Naive thymus-derived CD8-positive, alpha-beta T cell (primary cell): Measurements from ENCODE around the gene TOMM6. TPM values are rescaled to one million over a fixed set of nuclear protein-coding genes. Genes with fewer than 3 reads are reported as not detected.
A peak's percentile ranks its signal among the peaks of the same experiment; 100 is the strongest.

Experiments
- ATAC-seq, 2 donors: fragments of 150-1000 bp; cut with Tn5 transposase in 1 of 2; sonication (Bioruptor Pico), chemical (Tn5 transposase) in 1 of 2; 1 replicate in 1 of 2; 2 replicates in 1 of 2; pipeline ENCODE4 v1.10.0; 2021; ENCODE audit warnings: mild to moderate bottlenecking in 2 of 2, moderate library complexity in 2 of 2
- POLR2A ChIA-PET: fragments of 350-600 bp; sonication (Branson Sonifier 250); formaldehyde crosslinking; loops from one replicate; lab custom pipeline; 2021; ENCODE audit warnings: antibody characterized with exemption; lab: Charles Lee
- DNase-seq, 10 donors: peaks; one replicate each; pipeline versions ENCODE4 v3.0.0 to v3.0.0-alpha.2; 2020 to 2022
- H3K27ac Mint-ChIP-seq, 10 donors: one replicate each; pipeline ENCODE4 v1.8.0; 2020 to 2022; ENCODE audit warnings: mild to moderate bottlenecking in 10 of 10, mixed read lengths in 10 of 10, moderate library complexity in 4 of 10, inconsistent platforms in 1 of 10
- H3K27me3 Mint-ChIP-seq, 5 donors: one replicate each; pipeline ENCODE4 v1.8.0; 2021 to 2022; ENCODE audit warnings: mixed read lengths in 5 of 5
- H3K36me3 Mint-ChIP-seq, 3 donors: one replicate each; pipeline ENCODE4 v1.8.0; 2020 to 2022; ENCODE audit warnings: mixed read lengths in 3 of 3, mild to moderate bottlenecking in 2 of 3, inconsistent platforms in 1 of 3
- H3K4me1 Mint-ChIP-seq, 4 donors: one replicate each; pipeline ENCODE4 v1.8.0; 2021 to 2022; ENCODE audit warnings: mixed read lengths in 4 of 4
- H3K4me3 Mint-ChIP-seq, 10 donors: one replicate each; pipeline ENCODE4 v1.8.0; 2020 to 2022; ENCODE audit warnings: mild to moderate bottlenecking in 10 of 10, mixed read lengths in 10 of 10, moderate library complexity in 6 of 10, inconsistent platforms in 1 of 10
- H3K9me3 Mint-ChIP-seq, 9 donors: one replicate each; pipeline ENCODE4 v1.8.0; 2020 to 2022; ENCODE audit warnings: mixed read lengths in 9 of 9, mild to moderate bottlenecking in 3 of 9, inconsistent platforms in 1 of 9, moderate library complexity in 1 of 9
- polyA plus RNA-seq, 3 donors: library from polyadenylated mRNA; unstranded; fragments of 300-500 nt; fragmentation: Illumina TruSeq; gene quantifications; one replicate each; pipeline ENCODE4 v1.2.3, GENCODE V29; 2021
- total RNA-seq, 8 experiments: library from RNA in 2 of 8; stranded (reverse) in 2 of 8; gene quantifications; one replicate each; pipeline ENCODE4 v1.2.3 and lab custom pipeline; 2021 to 2026

The TOMM6 gene
- total and polyA plus RNA-seq, 5 experiments from 2014 or later, result 134 to 440 (median 433) TPM

DNA sequence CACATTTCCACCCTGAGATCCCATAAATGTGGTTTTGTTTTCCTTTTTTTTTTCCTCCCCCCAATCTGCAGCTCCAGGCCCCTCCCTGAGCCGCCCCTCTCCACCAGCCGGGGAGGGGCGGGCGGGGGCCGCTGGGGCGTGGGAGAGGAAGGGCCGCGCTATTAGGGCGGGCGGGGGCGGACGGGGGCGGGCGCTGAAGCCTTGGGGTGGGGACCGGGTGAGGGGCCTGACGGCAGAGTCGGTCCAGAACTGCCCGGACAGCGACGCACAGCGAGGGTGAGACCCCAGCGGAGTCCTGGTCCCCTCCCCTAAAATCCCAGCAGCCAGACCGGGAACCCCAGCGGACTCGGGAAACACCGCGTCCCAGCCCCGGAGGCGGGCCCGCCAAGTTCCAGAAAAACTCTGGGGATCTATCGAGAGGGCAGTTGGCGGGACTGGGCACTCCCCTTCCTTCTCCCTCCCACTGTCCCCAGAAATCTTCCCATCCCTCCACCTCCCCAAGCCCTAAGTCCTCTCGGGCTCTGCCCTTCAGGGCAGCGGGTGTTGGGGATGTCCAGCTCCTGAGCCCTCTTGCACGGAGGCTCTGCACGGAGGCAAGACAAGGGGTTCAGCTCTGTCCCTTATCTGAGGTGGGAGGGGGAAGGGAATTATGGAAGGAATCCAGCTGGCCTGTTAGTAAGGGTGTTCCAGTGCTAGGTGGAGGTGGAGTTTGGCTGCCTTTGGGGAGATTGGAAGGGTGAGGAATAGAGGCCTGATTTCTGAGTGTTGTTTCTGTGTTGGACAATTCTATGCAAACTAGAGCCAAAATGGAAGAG lies 6.7 kb upstream of the TOMM6 start, which contains the start of gene PRICKLE4:
Gene PRICKLE4, plus strand, starts transcription at position 232 of the 815 bp plus-strand sequence. CDS start 2,692 bp downstream, outside the sequence.
- Mint-ChIP-seq H3K4me1 (peaks cover 8 to 32% (median 24%) of the 10 kb centered on the region in 4 donors), H3K27me3 (peaks cover 0 to 11% (median 0%) of the 10 kb centered on the region in 5 donors), H3K36me3 (peaks cover 0 to 14% (median 0%) of the 10 kb centered on the region in 3 donors), H3K9me3 (no peaks in the 10 kb centered on the region), H3K27ac (peak within 1 kb of the TSS in 7 of 10 donors; percentile 10 to 83 (median 65)), H3K4me3 (peak within 1 kb of the TSS; percentile 87 to 97 (median 90))
- DNase-seq (peak in 1 of 10 donors; percentile 26), ATAC-seq (peak in 1 of 2 donors; percentile 3)
- POLR2A ChIA-PET, result interaction anchor here (1.0 to 1.5 kb wide), 5 partner anchors 9 to 434 kb away, joined by 3 read pairs; no protein-coding TSS in a partner anchor

DNA sequence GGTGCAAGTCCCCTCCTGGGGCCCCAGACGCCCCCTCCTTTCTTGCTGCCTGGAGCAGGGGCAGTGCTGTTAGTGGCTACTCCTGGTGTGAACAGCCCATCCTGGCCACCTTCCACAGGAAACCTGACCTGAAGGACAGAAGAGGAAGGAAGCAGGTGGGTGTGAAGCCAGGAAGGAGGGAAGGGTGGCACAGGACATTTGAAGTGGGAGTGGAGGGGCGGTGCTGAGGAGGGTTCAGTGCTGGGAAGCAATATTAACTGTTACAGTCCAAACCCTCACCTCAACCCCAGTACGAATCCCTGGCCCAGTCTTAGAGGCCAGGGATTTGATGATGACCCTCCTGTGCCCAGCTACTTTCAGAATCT lies 6.1 kb upstream of the TOMM6 start:
- Mint-ChIP-seq H3K36me3 (peaks cover 0 to 14% (median 0%) of the 10 kb centered on the region in 3 donors), H3K9me3 (no peaks in the 10 kb centered on the region), H3K27ac (peak overlapping the region in 1 of 10 donors; percentile 80), H3K4me3 (peak overlapping the region; percentile 36 to 91 (median 72)), H3K4me1 (peaks cover 8 to 32% (median 27%) of the 10 kb centered on the region in 4 donors), H3K27me3 (peaks cover 0 to 11% (median 0%) of the 10 kb centered on the region in 5 donors)
- ATAC-seq, result no peak
- POLR2A ChIA-PET, result interaction anchor here (0.6 to 1.5 kb wide), 6 partner anchors 8 to 421 kb away, joined by 3 read pairs; no protein-coding TSS in a partner anchor
- no peak for DNase-seq

DNA sequence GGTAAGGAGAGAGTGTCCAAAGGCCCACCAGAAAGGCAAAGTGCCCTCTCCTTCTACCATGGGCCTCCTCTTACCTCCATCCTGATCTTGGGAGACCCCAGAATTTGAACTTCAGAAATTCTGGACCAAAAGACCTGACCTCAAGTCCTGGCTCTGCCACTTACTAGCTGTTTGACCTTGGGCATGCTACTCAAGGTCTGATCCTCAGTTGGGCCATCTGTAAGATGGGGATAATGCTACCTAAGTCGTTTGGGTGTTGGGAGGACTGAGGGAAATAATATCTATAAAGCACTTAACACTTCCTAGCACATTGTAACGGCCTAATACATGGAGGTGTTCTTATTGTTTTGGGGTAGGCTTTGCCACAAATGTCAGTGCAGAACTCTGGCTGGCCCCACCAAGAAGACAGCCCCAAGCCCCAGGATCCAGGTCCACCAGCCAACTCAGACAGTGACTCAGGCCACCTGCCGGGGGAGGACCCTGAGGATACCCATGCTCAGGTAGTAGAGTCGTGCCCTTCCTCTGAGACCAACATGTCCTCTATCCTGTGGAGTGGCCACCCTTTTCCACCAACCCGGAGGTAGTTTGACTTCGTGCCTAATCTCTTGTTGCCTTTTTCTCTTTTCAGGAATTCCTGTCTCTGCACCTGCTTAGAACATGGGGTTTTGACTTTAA lies 4.3 kb upstream of the TOMM6 start:
- H3K9me3 Mint-ChIP-seq, result no peaks in the 10 kb centered on the region
- POLR2A ChIA-PET, result interaction anchor here (0.5 to 1.1 kb wide), 3 partner anchors 83 to 260 kb away, joined by 3 to 6 read pairs (median 3); no protein-coding TSS in a partner anchor
- peaks cover 0 to 2% (median 0%) of the 10 kb centered on the region in 3 donors for H3K36me3 Mint-ChIP-seq
- ATAC-seq (no peak), DNase-seq (no peak)
- H3K4me1 Mint-ChIP-seq, result peaks cover 8 to 32% (median 26%) of the 10 kb centered on the region in 4 donors
- H3K27me3 Mint-ChIP-seq, result peaks cover 0 to 11% (median 0%) of the 10 kb centered on the region in 5 donors
- peak overlapping the region in 1 of 10 donors; percentile 16 for H3K27ac Mint-ChIP-seq
- peak overlapping the region in 2 of 10 donors; percentile 4 to 28 for H3K4me3 Mint-ChIP-seq

DNA sequence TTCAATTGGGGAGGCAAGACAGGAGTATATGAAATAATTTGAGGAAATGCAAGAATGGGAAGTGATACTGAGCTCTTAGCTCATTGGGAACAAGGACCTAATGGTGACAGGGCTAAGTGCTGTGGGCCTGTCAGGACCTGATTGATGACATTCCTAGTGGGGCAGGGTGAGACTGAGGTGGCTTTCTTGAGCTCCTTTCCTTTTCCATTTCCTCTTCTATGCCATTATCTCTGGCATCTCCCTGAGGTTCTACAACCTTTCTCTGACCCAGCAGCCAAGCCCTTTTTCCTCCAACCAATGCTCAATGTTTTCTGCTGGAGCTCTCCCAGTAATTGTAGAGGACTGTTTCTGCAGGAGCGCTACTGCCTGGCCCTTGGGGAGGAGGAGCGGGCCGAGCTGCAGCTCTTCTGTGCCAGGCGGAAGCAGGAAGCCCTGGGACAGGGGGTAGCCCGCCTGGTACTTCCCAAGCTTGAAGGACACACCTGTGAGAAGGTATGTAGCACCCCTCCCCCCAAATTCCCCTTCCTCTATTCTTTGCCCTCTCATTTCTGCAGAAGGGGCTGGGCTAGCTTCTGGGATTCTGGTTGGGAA lies 2.8 kb upstream of the TOMM6 start:
- DNase-seq (no peak), ATAC-seq (no peak)
- POLR2A ChIA-PET, result interaction anchor here (1.0 to 4.5 kb wide), 7 partner anchors 13 to 263 kb away, joined by 3 to 102 read pairs (median 4); partner anchors contain the start of genes BYSL, MED20 and TAF8
- Mint-ChIP-seq H3K36me3 (peaks cover 0 to 8% (median 0%) of the 10 kb centered on the region in 3 donors), H3K27ac (no peak overlapping the region), H3K4me1 (peaks cover 3 to 30% (median 24%) of the 10 kb centered on the region in 4 donors), H3K27me3 (peaks cover 0 to 11% (median 0%) of the 10 kb centered on the region in 5 donors), H3K4me3 (peak overlapping the region in 8 of 10 donors; percentile 26 to 93 (median 58)), H3K9me3 (no peaks in the 10 kb centered on the region)

DNA sequence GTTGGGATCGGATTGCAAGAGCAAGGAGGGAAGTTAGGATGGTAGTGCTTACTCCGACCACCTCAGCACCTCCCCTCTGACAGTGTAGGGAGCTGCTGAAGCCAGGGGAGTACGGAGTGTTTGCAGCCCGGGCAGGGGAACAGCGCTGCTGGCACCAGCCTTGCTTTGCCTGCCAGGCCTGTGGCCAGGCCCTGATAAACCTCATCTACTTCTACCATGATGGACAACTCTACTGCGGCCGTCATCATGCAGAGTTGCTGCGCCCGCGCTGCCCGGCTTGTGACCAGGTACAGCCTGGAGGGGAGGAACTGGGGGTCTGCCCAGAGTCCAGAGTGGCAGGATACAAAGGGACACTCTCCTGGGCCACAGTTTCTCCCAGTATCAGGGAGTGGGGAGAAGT lies 2.2 kb upstream of the TOMM6 start:
- peak overlapping the region in 9 of 10 donors; percentile 24 to 96 (median 39) for H3K4me3 Mint-ChIP-seq

DNA sequence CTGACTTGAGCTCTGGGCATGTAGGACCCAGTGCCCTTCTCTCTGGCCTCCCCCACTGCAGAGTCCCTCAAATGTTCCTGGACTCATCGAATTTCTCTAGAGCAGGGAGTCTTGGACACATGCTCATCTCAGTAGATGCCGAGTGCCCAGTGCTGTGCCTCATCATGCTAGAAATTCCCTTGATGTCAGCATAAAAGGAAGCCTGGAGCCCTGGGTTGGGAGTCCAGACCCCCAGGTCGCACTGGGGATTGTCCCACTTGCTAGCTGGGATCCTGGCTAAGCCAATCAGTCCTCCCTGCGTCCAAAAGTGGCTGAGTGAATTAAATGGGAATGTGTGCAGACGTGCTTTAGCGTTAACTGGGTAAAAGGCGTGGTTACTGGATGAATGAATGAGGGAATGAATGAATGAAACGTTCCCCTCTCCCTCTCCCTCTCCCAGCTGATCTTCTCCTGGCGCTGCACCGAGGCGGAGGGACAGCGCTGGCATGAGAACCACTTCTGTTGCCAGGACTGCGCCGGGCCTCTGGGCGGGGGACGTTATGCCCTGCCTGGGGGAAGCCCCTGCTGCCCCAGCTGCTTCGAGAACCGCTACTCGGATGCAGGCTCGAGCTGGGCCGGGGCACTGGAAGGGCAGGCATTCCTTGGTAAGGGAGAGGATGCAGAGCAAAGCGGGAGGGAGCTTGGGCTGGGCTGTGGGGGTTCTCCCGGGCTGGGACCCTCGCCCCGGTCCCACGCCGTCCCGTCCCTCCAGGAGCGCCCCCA lies 1.6 kb upstream of the TOMM6 start:
- no peaks in the 10 kb centered on the region for H3K9me3 Mint-ChIP-seq
- H3K27me3 Mint-ChIP-seq, result peaks cover 0 to 9% (median 0%) of the 10 kb centered on the region in 5 donors
- H3K27ac Mint-ChIP-seq, result peak overlapping the region in 4 of 10 donors; percentile 34 to 81 (median 69)
- peaks cover 5 to 30% (median 19%) of the 10 kb centered on the region in 4 donors for H3K4me1 Mint-ChIP-seq
- peak overlapping the region; percentile 72 to 96 (median 92) for H3K4me3 Mint-ChIP-seq
- peak in 2 of 10 donors; percentile 8 to 11 for DNase-seq
- POLR2A ChIA-PET, result interaction anchor here (0.6 to 4.5 kb wide), 15 partner anchors 7 to 1228 kb away, joined by 3 to 102 read pairs (median 5); partner anchors contain the start of genes BYSL, KLHDC3, MEA1 and MED20
- no peak for ATAC-seq
- peaks cover 0 to 20% (median 4%) of the 10 kb centered on the region in 3 donors for H3K36me3 Mint-ChIP-seq

More for the DNA sequence above, 2.2 kb upstream of the TOMM6 start:
- ATAC-seq, result no peak
- H3K36me3 Mint-ChIP-seq, result peaks cover 0 to 14% (median 4%) of the 10 kb centered on the region in 3 donors
- DNase-seq, result no peak
- POLR2A ChIA-PET, result interaction anchor here (0.6 to 4.5 kb wide), 6 partner anchors 12 to 263 kb away, joined by 3 to 102 read pairs (median 18); partner anchors contain the start of genes BYSL, MED20 and TAF8
- H3K4me1 Mint-ChIP-seq, result peaks cover 5 to 32% (median 20%) of the 10 kb centered on the region in 4 donors
- H3K27ac Mint-ChIP-seq, result no peak overlapping the region
- no peaks in the 10 kb centered on the region for H3K9me3 Mint-ChIP-seq
- peaks cover 0 to 9% (median 0%) of the 10 kb centered on the region in 5 donors for H3K27me3 Mint-ChIP-seq

DNA sequence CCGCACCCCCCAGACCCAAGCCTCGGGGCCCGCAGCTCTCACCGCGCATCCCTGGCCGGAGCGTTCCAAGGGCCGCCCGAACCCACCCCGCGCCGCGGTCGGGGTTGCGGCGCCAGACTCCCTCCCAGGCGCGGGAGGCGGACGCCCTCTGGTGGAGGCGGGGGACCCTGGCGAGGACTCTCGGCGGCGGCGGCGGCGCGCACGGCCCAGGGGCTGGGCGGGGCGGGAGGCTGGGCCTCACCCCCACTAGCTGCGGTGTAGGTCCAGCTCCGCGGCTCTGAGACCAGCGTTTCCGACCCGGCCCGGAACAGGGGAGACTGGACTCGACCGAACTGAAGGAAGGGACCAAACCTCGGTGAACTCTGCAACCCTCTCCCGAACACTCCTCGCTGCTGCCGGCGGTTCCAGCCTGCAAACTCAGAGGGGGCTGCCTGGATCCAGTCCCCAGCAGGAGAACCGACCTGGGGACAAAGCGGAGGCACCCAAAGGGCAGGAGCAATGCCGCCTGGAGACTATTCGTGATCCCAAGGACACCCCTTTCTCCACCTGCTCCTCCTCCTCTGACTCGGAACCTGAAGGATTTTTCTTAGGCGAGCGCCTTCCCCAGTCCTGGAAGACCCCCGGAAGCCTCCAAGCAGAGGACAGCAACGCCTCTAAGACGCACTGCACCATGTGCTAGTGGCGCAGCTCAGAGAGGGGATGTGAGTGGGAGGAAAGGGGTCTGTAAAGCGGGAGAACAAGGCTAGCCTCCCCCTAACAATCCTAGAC lies 859 bp upstream of the TOMM6 start:
- peak overlapping the region; percentile 92 to 98 (median 96) for H3K27ac Mint-ChIP-seq
- peaks cover 0 to 25% (median 7%) of the 10 kb centered on the region in 3 donors for H3K36me3 Mint-ChIP-seq
- peaks cover 2 to 25% (median 13%) of the 10 kb centered on the region in 4 donors for H3K4me1 Mint-ChIP-seq
- peaks cover 0 to 4% (median 0%) of the 10 kb centered on the region in 5 donors for H3K27me3 Mint-ChIP-seq
- POLR2A ChIA-PET, result interaction anchor here (0.5 to 4.5 kb wide), 22 partner anchors 8 to 1383 kb away, joined by 3 to 102 read pairs (median 4); partner anchors contain the start of genes BYSL, KLHDC3, MEA1 and MED20
- peak overlapping the region; percentile 89 to 97 (median 94) for H3K4me3 Mint-ChIP-seq
- no peaks in the 10 kb centered on the region for H3K9me3 Mint-ChIP-seq
- ATAC-seq, result peak; percentile 68 to 73
- peak; percentile 75 to 91 (median 88) for DNase-seq

DNA sequence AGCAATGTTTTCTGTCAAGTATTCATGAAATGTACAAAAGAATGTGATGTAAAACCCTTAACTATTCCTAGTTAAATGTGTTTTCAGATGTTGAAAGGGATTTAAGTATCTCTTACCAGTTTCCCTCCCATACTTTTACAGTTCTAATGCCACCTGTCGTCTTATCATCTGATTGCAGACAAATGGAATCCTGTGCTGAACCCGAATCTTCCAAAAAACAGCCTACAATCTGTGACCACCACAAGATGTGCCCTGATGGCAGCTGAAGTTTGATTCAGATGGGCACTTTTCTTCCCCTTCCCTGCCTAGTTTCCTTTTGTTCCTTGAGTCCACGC lies 1.9 kb downstream of the TOMM6 start:
- DNase-seq (no peak), ATAC-seq (no peak)
- peaks cover 2 to 30% (median 10%) of the 10 kb centered on the region in 4 donors for H3K4me1 Mint-ChIP-seq
- peaks cover 0 to 44% (median 9%) of the 10 kb centered on the region in 3 donors for H3K36me3 Mint-ChIP-seq
- POLR2A ChIA-PET, result interaction anchor here (1.1 kb wide), 1 partner anchor 9 kb away, joined by 3 read pairs; the partner anchor contains the start of gene PRICKLE4
- no peaks in the 10 kb centered on the region for H3K9me3 Mint-ChIP-seq
- peak overlapping the region in 8 of 10 donors; percentile 17 to 85 (median 72) for H3K27ac Mint-ChIP-seq
- H3K27me3 Mint-ChIP-seq, result no peaks in the 10 kb centered on the region
- H3K4me3 Mint-ChIP-seq, result peak overlapping the region in 9 of 10 donors; percentile 69 to 96 (median 83)

DNA sequence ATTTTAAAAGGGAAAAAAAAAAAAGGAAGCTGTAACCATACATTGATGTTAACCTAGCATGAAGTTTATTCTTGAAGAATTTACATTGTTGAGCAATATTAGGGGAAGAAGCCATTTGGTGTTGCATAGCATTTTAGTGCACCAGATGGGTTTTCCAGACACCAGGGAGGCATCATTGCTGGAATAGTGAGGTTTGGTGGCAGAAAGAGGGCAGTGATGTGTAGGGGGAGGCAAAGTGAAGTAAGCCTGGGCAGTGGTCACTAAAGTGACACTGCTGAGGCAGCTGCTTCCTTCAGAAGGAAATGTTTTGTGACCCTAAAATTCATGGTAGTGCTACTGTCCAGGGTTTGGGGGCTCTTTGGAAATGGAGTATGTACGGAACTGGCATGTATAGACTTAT lies 2.6 kb downstream of the TOMM6 start:
- H3K36me3 Mint-ChIP-seq, result peaks cover 0 to 46% (median 9%) of the 10 kb centered on the region in 3 donors
- H3K4me3 Mint-ChIP-seq, result peak overlapping the region in 2 of 10 donors; percentile 12 to 43
- no peaks in the 10 kb centered on the region for H3K27me3 Mint-ChIP-seq
- no peak for ATAC-seq
- H3K9me3 Mint-ChIP-seq, result no peaks in the 10 kb centered on the region
- DNase-seq, result no peak
- H3K27ac Mint-ChIP-seq, result peak overlapping the region in 2 of 10 donors; percentile 17 to 45
- POLR2A ChIA-PET, result interaction anchor here (1.1 kb wide), 1 partner anchor 9 kb away, joined by 3 read pairs; the partner anchor contains the start of gene PRICKLE4
- peaks cover 0 to 30% (median 7%) of the 10 kb centered on the region in 4 donors for H3K4me1 Mint-ChIP-seq

DNA sequence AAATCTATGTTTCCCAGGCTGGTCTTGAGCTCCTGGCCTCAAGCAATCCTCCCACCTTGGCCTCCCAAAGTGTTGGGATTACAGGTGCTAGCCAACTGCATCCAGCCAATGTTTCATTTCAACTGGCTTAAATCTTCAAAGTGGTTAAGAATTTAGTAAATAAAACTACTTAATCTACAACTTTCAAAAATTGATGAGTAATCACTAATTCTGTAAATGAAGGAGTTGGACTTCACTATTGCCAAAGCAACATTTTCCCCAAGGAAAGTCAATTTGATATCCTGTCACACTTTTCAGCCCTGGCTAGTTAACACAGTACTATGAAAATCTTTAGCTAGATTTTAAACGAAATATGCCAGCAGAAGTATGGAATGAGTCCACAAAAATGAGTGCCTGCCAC lies 3.8 kb downstream of the TOMM6 start:
- DNase-seq, result no peak
- Mint-ChIP-seq H3K4me1 (peaks cover 0 to 25% (median 7%) of the 10 kb centered on the region in 4 donors), H3K27me3 (no peaks in the 10 kb centered on the region), H3K36me3 (peaks cover 0 to 49% (median 9%) of the 10 kb centered on the region in 3 donors), H3K27ac (peak overlapping the region in 2 of 10 donors; percentile 2 to 19), H3K9me3 (no peaks in the 10 kb centered on the region), H3K4me3 (no peak overlapping the region)
- POLR2A ChIA-PET, result interaction anchor here (0.6 kb wide), 1 partner anchor 98 kb away, joined by 3 read pairs; no protein-coding TSS in a partner anchor
- no peak for ATAC-seq
